Activated CD4-positive, alpha-beta T cell treated with anti-CD3 and anti-CD28 coated beads, Interleukin-2, amount 10 ng/mL, durations not matched to agents 24 days and 14 days (primary cell): Measurements from ENCODE around the gene SCN4A. TPM values are rescaled to one million over a fixed set of nuclear protein-coding genes. Genes with fewer than 3 reads are reported as not detected.
"Not testable (repeated sequence)": the region's sequence is repeated elsewhere in the genome, so short reads cannot be mapped to it uniquely, and the experiment has no call there.

Experiments used
- DNase-seq: peaks from one replicate; pipeline ENCODE4 v3.0.0; 2022
- H3K27ac Mint-ChIP-seq: one replicate; pipeline ENCODE4 v1.8.0; 2022; ENCODE audit warnings: mild to moderate bottlenecking, mixed read lengths
- H3K27me3 Mint-ChIP-seq: one replicate; pipeline ENCODE4 v1.8.0; 2022; ENCODE audit warnings: mixed read lengths
- H3K36me3 Mint-ChIP-seq: one replicate; pipeline ENCODE4 v1.8.0; 2022; ENCODE audit warnings: low read depth, mild to moderate bottlenecking, mixed read lengths
- H3K4me1 Mint-ChIP-seq: one replicate; pipeline ENCODE4 v1.8.0; 2021; ENCODE audit warnings: mixed read lengths
- H3K4me3 Mint-ChIP-seq: one replicate; pipeline ENCODE4 v1.8.0; 2022; ENCODE audit warnings: mild to moderate bottlenecking, moderate library complexity, mixed read lengths
- H3K9me3 Mint-ChIP-seq: one replicate; pipeline ENCODE4 v1.8.0; 2021; ENCODE audit warnings: mixed read lengths
- intact Hi-C: fragments of 100-400 bp; cut with micrococcal nuclease; formaldehyde crosslinking; loops from one replicate; pipeline ENCODE4 v1.15.1; 2023
- total RNA-seq: library from RNA; stranded (reverse); gene quantifications from 2 replicates; pipeline ENCODE4 v1.2.3, GENCODE V29; 2022

The SCN4A gene
- total RNA-seq, 1 donor from 2014 or later = 0.40 TPM

GRCh38 chr17:63984651-63985386, 12.1 kb upstream of the SCN4A start:
- Mint-ChIP-seq H3K27ac (peak overlapping the region; percentile 85), H3K4me1 (peaks cover 21% of the 10 kb centered on the region), H3K27me3 (peaks cover 4% of the 10 kb centered on the region), H3K36me3 (peaks cover 6% of the 10 kb centered on the region), H3K4me3 (peak overlapping the region; percentile 40), H3K9me3 (peaks cover 11% of the 10 kb centered on the region)
- DNase-seq = peak; percentile 88
- intact Hi-C loops = loop anchor here (2.0 to 5.0 kb wide), 3 partner anchors 37 to 53 kb away; partner anchors contain the start of genes CD79B and ICAM2

GRCh38 chr17:63984236-63984635, 11.5 kb upstream of the SCN4A start:
- Mint-ChIP-seq H3K9me3 (peaks cover 11% of the 10 kb centered on the region), H3K27me3 (peaks cover 3% of the 10 kb centered on the region), H3K4me1 (peaks cover 18% of the 10 kb centered on the region), H3K4me3 (no peak overlapping the region), H3K36me3 (peaks cover 6% of the 10 kb centered on the region), H3K27ac (no peak overlapping the region)
- intact Hi-C loops = loop anchor here (2.0 kb wide), 1 partner anchor 37 kb away; no protein-coding TSS in a partner anchor
- no peak for DNase-seq

- peaks cover 18% of the 10 kb centered on the region for H3K4me1 Mint-ChIP-seq
- peaks cover 11% of the 10 kb centered on the region for H3K9me3 Mint-ChIP-seq
- H3K27me3 Mint-ChIP-seq = peaks cover 3% of the 10 kb centered on the region
- DNase-seq = no peak
- H3K27ac Mint-ChIP-seq = no peak overlapping the region
- intact Hi-C loops = no loop called here
- H3K36me3 Mint-ChIP-seq = peaks cover 6% of the 10 kb centered on the region
- no peak overlapping the region for H3K4me3 Mint-ChIP-seq
Measured at GRCh38 chr17:63983320-63983719, 10.6 kb upstream of the SCN4A start.

- DNase-seq, intact Hi-C loops, H3K27ac Mint-ChIP-seq, H3K4me3 Mint-ChIP-seq, H3K27me3 Mint-ChIP-seq, H3K36me3 Mint-ChIP-seq: not testable (repeated sequence)
- Mint-ChIP-seq H3K9me3 (peaks cover 11% of the 10 kb centered on the region), H3K4me1 (peaks cover 18% of the 10 kb centered on the region)
Measured at GRCh38 chr17:63982641-63983040, 9.9 kb upstream of the SCN4A start.

GRCh38 chr17:63978272-63979200, 5.8 kb upstream of the SCN4A start:
- Mint-ChIP-seq H3K4me3 (no peak overlapping the region), H3K36me3 (peaks cover 6% of the 10 kb centered on the region), H3K9me3 (peaks cover 11% of the 10 kb centered on the region), H3K4me1 (peaks cover 12% of the 10 kb centered on the region), H3K27ac (no peak overlapping the region), H3K27me3 (peaks cover 16% of the 10 kb centered on the region)
- intact Hi-C loops = no loop called here
- DNase-seq = no peak

GRCh38 chr17:63976702-63977101, 4.0 kb upstream of the SCN4A start:
- Mint-ChIP-seq H3K27me3 (peaks cover 13% of the 10 kb centered on the region), H3K36me3 (no peaks in the 10 kb centered on the region), H3K4me3 (no peak overlapping the region), H3K9me3 (peaks cover under 1% of the 10 kb centered on the region), H3K4me1 (peaks cover 12% of the 10 kb centered on the region), H3K27ac (no peak overlapping the region)
- no peak for DNase-seq
- intact Hi-C loops = no loop called here

- H3K4me3 Mint-ChIP-seq = no peak overlapping the region
- H3K27me3 Mint-ChIP-seq = peaks cover 13% of the 10 kb centered on the region
- intact Hi-C loops = no loop called here
- H3K4me1 Mint-ChIP-seq = peaks cover 12% of the 10 kb centered on the region
- H3K9me3 Mint-ChIP-seq = no peaks in the 10 kb centered on the region
- H3K36me3 Mint-ChIP-seq = no peaks in the 10 kb centered on the region
- no peak for DNase-seq
- H3K27ac Mint-ChIP-seq = no peak overlapping the region
Measured at GRCh38 chr17:63975541-63976092, 2.9 kb upstream of the SCN4A start.

- H3K27ac Mint-ChIP-seq = no peak overlapping the region
- DNase-seq = no peak
- intact Hi-C loops = no loop called here
- H3K27me3 Mint-ChIP-seq = peaks cover 15% of the 10 kb centered on the region
- H3K9me3 Mint-ChIP-seq = no peaks in the 10 kb centered on the region
- H3K36me3 Mint-ChIP-seq = no peaks in the 10 kb centered on the region
- no peak overlapping the region for H3K4me3 Mint-ChIP-seq
- H3K4me1 Mint-ChIP-seq = peaks cover 12% of the 10 kb centered on the region
Measured at GRCh38 chr17:63974594-63975192, 2.0 kb upstream of the SCN4A start.

- intact Hi-C loops = no loop called here
- no peak for DNase-seq
- peaks cover 15% of the 10 kb centered on the region for H3K27me3 Mint-ChIP-seq
- no peak overlapping the region for H3K27ac Mint-ChIP-seq
- peaks cover 12% of the 10 kb centered on the region for H3K4me1 Mint-ChIP-seq
- H3K36me3 Mint-ChIP-seq = no peaks in the 10 kb centered on the region
- no peak overlapping the region for H3K4me3 Mint-ChIP-seq
- H3K9me3 Mint-ChIP-seq = no peaks in the 10 kb centered on the region
Measured at GRCh38 chr17:63973930-63974593, 1.3 kb upstream of the SCN4A start.

- no peak for DNase-seq
- peaks cover 15% of the 10 kb centered on the region for H3K27me3 Mint-ChIP-seq
- no peaks in the 10 kb centered on the region for H3K36me3 Mint-ChIP-seq
- peaks cover 12% of the 10 kb centered on the region for H3K4me1 Mint-ChIP-seq
- no peak overlapping the region for H3K27ac Mint-ChIP-seq
- H3K9me3 Mint-ChIP-seq = no peaks in the 10 kb centered on the region
- H3K4me3 Mint-ChIP-seq = no peak overlapping the region
- intact Hi-C loops = no loop called here
Measured at GRCh38 chr17:63973247-63973646, 529 bp upstream of the SCN4A start.

- intact Hi-C loops = no loop called here
- DNase-seq = no peak
- no peak overlapping the region for H3K27ac Mint-ChIP-seq
- no peaks in the 10 kb centered on the region for H3K9me3 Mint-ChIP-seq
- no peaks in the 10 kb centered on the region for H3K36me3 Mint-ChIP-seq
- H3K4me1 Mint-ChIP-seq = peaks cover 10% of the 10 kb centered on the region
- peaks cover 2% of the 10 kb centered on the region for H3K27me3 Mint-ChIP-seq
- no peak overlapping the region for H3K4me3 Mint-ChIP-seq
Measured at GRCh38 chr17:63969278-63969677, 3.4 kb downstream of the SCN4A start.

GRCh38 chr17:63967953-63968352, 4.8 kb downstream of the SCN4A start:
- no peak for DNase-seq
- Mint-ChIP-seq H3K9me3 (no peaks in the 10 kb centered on the region), H3K4me1 (peaks cover 9% of the 10 kb centered on the region), H3K36me3 (no peaks in the 10 kb centered on the region), H3K27me3 (peaks cover 3% of the 10 kb centered on the region), H3K27ac (no peak overlapping the region), H3K4me3 (no peak overlapping the region)
- intact Hi-C loops = no loop called here

- Mint-ChIP-seq H3K9me3 (no peaks in the 10 kb centered on the region), H3K27ac (no peak overlapping the region), H3K27me3 (peaks cover 5% of the 10 kb centered on the region), H3K36me3 (no peaks in the 10 kb centered on the region), H3K4me3 (no peak overlapping the region), H3K4me1 (peaks cover 9% of the 10 kb centered on the region)
- peak; percentile 72 for DNase-seq
- intact Hi-C loops = no loop called here
Measured at GRCh38 chr17:63966646-63967264, 6.0 kb downstream of the SCN4A start.
